ENCODE data around the gene SEC11A.

SEC11A gene

DNA sequence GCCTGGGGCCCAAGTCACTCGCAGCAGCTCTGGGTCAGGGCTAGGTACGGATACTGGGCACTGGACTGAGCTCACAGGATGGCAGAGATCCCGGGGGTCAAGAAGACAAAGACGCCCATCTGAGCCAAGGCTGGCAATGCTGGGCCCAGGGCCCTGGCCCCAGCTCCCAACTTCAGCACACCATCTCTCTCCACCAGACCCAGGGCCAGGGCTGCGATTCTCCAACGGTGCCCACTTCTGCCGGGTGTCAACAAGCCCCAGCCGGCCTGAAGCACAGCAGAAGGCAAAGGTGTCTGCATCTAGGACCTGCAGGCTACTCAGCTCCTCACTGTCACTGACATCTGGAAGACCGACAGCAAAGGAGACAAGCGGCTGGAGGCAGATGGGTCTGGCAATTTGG is 70.4 kb downstream of the SEC11A start:
- TF ChIP-seq TAF1 (IDR thresholded peaks at IDR 0.05; ENCODE audit: borderline replicate concordance, insufficient read depth, low read length) (no peak), SIN3A (IDR thresholded peaks at IDR 0.05; ENCODE audit: borderline replicate concordance, insufficient read depth, low read length) (no peak), FOXP2 (optimal IDR thresholded peaks at IDR 0.05; ENCODE audit: borderline replicate concordance, extremely low read depth, extremely low read length, insufficient read depth) (no peak), POLR2AphosphoS5 (IDR thresholded peaks at IDR 0.05; ENCODE audit: low read depth, low read length) (no peak)
- TF ChIP-seq, protein P1, sequence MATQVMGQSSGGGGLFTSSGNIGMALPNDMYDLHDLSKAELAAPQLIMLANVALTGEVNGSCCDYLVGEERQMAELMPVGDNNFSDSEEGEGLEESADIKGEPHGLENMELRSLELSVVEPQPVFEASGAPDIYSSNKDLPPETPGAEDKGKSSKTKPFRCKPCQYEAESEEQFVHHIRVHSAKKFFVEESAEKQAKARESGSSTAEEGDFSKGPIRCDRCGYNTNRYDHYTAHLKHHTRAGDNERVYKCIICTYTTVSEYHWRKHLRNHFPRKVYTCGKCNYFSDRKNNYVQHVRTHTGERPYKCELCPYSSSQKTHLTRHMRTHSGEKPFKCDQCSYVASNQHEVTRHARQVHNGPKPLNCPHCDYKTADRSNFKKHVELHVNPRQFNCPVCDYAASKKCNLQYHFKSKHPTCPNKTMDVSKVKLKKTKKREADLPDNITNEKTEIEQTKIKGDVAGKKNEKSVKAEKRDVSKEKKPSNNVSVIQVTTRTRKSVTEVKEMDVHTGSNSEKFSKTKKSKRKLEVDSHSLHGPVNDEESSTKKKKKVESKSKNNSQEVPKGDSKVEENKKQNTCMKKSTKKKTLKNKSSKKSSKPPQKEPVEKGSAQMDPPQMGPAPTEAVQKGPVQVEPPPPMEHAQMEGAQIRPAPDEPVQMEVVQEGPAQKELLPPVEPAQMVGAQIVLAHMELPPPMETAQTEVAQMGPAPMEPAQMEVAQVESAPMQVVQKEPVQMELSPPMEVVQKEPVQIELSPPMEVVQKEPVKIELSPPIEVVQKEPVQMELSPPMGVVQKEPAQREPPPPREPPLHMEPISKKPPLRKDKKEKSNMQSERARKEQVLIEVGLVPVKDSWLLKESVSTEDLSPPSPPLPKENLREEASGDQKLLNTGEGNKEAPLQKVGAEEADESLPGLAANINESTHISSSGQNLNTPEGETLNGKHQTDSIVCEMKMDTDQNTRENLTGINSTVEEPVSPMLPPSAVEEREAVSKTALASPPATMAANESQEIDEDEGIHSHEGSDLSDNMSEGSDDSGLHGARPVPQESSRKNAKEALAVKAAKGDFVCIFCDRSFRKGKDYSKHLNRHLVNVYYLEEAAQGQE (IDR thresholded peaks at IDR 0.05; ENCODE audit: insufficient read depth in 1 of 2, low read depth in 2 of 2, low read length in 2 of 2) = no peak

DNA sequence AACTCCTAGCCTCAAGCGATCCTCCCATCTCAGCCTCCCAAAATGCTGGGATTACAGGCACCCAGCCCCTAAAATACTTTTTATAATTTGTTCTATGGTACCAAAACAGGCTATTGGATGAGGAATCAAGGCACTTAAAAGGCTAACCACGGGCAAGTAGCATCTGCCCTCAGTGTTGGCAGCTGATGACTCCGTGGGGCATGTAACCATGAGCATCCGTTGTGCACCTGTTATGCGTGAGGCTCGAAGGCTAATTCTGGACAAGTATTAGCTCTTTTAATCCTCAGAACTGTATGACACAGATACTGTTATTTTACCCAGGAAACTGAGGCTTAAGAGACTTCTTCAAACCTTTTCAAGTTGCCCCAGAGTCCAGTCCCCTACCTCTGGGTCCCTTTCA is 72.1 kb downstream of the SEC11A start:
- TF ChIP-seq TAF1 (IDR thresholded peaks at IDR 0.05; ENCODE audit: borderline replicate concordance, insufficient read depth, low read length) (no peak), POLR2AphosphoS5 (IDR thresholded peaks at IDR 0.05; ENCODE audit: low read depth, low read length) (no peak), FOXP2 (optimal IDR thresholded peaks at IDR 0.05; ENCODE audit: borderline replicate concordance, extremely low read depth, extremely low read length, insufficient read depth) (no peak), SIN3A (IDR thresholded peaks at IDR 0.05; ENCODE audit: borderline replicate concordance, insufficient read depth, low read length) (no peak)
- TF ChIP-seq, protein P1 (IDR thresholded peaks at IDR 0.05; ENCODE audit: insufficient read depth in 1 of 2, low read depth in 2 of 2, low read length in 2 of 2) = no peak

DNA sequence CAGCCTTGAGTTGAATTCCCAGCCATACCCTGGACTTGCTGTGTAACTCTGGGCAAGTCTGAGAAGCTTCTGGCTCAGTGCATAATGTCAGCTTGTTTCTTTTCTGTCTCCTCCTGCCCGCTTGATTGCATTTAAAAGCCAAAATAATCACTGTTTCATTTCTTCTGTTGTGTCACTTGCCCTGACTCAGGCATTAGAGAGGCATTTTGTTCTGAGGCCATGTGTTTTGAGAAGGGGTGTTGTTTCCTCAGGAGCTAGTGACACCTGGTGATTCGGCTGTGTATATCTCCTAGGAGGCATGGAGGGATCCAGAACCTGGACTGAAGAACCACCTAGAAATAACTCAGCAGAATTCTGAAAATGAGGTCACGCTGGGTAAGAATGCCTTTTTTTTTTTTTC is 77.8 kb downstream of the SEC11A start:
- TF ChIP-seq, protein P1 (IDR thresholded peaks at IDR 0.05; ENCODE audit: insufficient read depth in 1 of 2, low read depth in 2 of 2, low read length in 2 of 2) = no peak
- TF ChIP-seq SIN3A (IDR thresholded peaks at IDR 0.05; ENCODE audit: borderline replicate concordance, insufficient read depth, low read length) = no peak
- no peak for TF ChIP-seq POLR2AphosphoS5 (IDR thresholded peaks at IDR 0.05; ENCODE audit: low read depth, low read length)
- TF ChIP-seq TAF1 (IDR thresholded peaks at IDR 0.05; ENCODE audit: borderline replicate concordance, insufficient read depth, low read length) = no peak
- TF ChIP-seq FOXP2 (optimal IDR thresholded peaks at IDR 0.05; ENCODE audit: borderline replicate concordance, extremely low read depth, extremely low read length, insufficient read depth) = no peak

DNA sequence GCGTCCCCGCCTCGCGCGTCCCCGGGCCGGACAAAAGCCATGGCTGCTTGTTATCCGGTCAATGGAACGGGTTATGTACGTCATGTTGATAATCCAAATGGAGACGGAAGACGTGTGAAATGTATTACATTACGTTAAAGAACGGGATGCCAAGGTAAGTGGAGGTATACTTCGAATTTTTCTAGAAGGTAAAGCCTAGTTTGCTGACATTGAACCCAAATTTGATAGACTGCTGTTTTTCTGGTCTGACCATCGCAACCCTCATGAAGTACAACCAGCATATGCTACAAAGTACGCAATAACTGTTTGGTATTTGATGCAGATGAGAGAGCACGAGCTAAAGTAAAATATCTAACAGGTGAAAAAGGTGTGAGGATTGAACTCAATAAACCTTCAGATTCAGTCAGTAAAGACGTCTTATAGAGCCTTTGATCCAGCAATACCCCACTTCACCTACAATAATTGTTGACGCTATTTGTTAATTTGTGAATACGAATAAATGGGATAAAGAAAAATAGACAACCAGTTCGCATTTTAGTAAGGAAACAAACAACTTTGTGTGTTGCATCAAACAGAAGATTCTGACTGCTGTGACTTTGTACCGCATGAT is 81.6 kb downstream of the SEC11A start:
- no peak for TF ChIP-seq SIN3A (IDR thresholded peaks at IDR 0.05; ENCODE audit: borderline replicate concordance, insufficient read depth, low read length)
- TF ChIP-seq POLR2AphosphoS5 (IDR thresholded peaks at IDR 0.05; ENCODE audit: low read depth, low read length) = no peak
- TF ChIP-seq FOXP2 (optimal IDR thresholded peaks at IDR 0.05; ENCODE audit: borderline replicate concordance, extremely low read depth, extremely low read length, insufficient read depth) = no peak
- TF ChIP-seq TAF1 (IDR thresholded peaks at IDR 0.05; ENCODE audit: borderline replicate concordance, insufficient read depth, low read length) = no peak
- TF ChIP-seq, protein P1 (IDR thresholded peaks at IDR 0.05; ENCODE audit: insufficient read depth in 1 of 2, low read depth in 2 of 2, low read length in 2 of 2) = no peak

Data from PFSK-1 (cell line).